GM19324 (cell line): ENCODE data around the gene CEBPZ.

Source experiments
- ATAC-seq: cut with Tn5 transposase; IDR thresholded peaks from one replicate; pipeline ENCODE4 v1.9.1; 2021; ENCODE audit warnings: mild to moderate bottlenecking, moderate library complexity; ENCODE audit not compliant: unreplicated experiment, low FRiP score

CEBPZ gene, protein sequence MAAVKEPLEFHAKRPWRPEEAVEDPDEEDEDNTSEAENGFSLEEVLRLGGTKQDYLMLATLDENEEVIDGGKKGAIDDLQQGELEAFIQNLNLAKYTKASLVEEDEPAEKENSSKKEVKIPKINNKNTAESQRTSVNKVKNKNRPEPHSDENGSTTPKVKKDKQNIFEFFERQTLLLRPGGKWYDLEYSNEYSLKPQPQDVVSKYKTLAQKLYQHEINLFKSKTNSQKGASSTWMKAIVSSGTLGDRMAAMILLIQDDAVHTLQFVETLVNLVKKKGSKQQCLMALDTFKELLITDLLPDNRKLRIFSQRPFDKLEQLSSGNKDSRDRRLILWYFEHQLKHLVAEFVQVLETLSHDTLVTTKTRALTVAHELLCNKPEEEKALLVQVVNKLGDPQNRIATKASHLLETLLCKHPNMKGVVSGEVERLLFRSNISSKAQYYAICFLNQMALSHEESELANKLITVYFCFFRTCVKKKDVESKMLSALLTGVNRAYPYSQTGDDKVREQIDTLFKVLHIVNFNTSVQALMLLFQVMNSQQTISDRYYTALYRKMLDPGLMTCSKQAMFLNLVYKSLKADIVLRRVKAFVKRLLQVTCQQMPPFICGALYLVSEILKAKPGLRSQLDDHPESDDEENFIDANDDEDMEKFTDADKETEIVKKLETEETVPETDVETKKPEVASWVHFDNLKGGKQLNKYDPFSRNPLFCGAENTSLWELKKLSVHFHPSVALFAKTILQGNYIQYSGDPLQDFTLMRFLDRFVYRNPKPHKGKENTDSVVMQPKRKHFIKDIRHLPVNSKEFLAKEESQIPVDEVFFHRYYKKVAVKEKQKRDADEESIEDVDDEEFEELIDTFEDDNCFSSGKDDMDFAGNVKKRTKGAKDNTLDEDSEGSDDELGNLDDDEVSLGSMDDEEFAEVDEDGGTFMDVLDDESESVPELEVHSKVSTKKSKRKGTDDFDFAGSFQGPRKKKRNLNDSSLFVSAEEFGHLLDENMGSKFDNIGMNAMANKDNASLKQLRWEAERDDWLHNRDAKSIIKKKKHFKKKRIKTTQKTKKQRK

DNA sequence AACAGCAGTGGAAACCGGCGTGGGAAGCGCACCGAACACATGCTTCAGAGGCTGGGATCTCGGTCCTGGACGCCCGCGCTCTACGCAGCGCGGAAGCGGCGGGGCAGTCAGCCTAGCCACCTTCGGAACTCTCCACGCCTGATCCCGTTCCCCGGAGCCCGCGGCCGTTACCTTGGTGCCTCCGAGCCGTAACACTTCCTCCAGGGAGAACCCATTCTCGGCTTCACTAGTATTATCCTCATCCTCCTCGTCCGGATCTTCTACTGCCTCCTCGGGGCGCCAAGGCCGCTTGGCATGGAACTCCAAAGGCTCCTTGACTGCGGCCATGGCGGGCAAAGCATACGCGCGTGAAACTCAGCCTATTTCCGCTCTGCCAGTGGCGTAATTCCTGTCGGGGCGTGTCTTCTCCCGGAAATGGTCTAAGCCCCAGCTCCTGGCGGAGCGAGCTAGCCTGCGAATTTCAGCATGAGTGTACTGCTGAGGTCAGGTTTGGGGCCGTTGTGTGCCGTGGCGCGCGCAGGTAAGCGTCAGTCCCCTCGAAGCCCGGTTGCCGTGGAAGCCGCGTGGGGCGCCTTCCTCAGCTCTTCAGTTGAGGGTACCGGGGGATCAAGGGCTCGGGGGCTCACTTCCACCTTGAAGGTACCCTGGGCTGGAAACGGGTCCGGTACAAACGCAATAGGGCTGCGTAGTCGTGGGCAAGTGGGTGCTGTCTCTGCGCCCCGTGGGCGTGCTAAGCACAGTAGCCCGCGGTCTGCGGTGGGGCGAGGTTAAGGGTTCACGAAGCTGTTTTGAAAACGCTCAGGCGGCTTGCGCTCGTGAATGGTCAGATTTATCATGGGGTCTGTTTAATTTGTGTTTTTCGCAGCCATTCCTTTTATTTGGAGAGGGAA lies at the start of gene CEBPZ, which contains the start of gene NDUFAF7:
Gene CEBPZ, minus strand, starts transcription at position 356 of the 890 bp plus-strand sequence. Its CDS starts 29 bp downstream, at position 327.
Gene NDUFAF7, plus strand, starts transcription at position 418 of the 890 bp plus-strand sequence. Its CDS starts 48 bp downstream, at position 466.
- peak; percentile 98 for ATAC-seq

DNA sequence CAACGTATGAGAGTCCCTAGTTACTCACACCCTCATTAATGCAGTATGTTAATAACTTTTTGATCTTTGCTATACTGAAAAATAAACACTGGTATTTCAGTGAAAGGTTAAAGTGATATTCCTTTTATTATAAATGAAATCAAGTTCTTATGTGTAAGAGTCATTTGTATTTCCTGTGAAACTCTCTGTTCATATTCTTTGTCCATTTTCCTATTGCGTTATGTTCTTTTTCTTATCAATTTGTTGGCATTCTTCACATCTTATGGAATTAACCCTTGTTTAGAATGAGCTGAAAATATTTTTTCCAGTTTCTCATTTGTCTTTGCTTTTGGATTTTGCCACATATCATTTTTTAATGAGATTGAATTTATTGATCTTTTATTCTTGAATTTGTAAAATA lies 44.9 kb upstream of the CEBPZ start:
- no peak for ATAC-seq

DNA sequence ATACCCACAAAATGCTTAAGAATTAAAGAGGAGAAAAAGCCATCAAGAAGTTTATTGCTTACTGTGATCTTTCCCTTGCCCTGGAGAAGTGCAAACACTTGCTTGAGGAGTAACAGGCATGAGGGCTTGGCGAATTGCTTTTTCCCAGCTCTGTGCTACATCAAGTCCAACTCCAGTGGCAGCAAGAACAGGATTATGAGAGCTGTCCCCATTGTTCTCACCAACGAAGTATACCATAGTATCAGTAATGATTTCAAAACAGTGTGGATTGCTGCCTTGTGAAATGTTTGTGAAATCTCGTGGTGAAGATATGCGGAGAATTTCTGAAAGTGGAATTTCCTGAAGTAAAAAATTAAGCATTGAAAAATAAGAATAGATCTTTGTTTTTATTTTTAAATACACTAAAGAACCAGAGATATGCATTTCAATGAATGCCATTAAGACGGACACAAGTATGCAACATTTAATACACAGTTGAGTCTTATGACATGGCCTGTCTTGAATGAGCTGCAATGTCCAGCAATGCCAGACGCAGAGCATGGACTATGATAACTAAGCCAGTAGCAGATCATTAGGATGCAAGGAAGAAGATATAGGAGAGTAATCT lies 43.1 kb upstream of the CEBPZ start:
- ATAC-seq: no peak

DNA sequence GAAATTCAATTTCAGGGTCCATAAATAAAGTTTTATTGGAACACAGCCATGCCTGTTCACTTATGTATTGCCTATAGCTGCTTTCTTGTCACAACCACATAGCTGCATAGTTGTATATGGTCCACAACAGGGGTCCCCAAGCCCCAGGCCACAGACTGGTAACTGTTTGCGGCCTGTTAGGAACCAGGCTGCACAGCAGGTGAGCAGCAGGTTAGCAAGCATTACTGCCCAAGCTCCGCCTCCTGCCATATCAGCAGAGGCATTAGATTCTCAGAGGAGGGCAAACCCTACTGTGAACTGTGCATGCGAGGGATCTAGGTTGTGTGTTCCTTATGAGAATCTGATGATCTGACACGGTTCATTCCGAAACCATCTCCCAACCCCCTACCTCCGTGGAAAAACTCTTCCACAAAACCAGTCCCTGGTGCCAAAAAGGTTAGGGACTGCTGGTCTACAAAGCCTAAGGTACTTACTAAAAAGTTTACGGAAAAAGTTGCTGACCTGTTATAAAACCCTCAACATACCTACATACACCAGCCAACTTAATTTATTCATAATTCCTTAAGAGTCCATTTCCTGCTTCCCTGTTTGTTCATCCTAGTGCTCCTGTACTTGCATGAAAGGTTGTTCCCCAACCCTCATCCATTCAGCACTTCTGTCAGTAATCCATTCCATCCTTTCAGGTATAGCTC lies 40.1 kb upstream of the CEBPZ start:
- no peak for ATAC-seq

DNA sequence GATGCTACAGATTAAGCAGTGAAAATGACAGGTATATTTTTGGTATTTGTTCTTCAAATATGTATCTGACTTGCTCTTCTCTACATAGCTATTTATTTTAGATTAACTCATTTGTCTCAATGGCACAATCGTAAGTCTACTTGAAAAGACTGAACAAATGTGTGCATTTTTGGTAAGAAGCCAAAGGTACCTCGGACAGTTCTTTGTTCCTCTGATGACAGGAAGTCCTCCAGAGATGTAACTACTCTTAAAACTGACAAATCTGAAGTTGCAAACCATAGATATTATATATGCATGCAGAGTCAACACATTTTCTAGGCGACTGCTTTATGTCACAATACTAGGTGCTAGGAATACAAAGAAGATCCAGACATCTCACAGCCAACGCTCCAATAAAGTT lies 36.7 kb upstream of the CEBPZ start:
- no peak for ATAC-seq

DNA sequence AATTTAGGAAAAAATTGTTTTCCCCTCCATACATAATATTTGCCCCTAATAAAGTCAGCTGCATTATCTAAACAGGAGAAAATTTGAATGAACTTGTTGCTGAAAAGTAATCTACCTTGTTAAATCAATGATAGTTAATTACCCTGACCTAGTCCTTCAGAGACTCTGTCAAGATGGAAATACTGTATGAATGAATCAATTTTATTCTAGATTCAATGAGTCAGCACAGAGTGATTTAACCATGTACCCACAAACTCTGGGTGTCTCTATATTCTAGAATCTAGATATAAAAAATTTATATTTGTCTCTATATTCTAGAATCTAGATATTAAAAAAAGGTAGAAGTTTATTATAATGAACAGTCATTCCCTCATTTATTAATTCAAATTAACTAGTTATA lies 36.3 kb upstream of the CEBPZ start:
- ATAC-seq: no peak

DNA sequence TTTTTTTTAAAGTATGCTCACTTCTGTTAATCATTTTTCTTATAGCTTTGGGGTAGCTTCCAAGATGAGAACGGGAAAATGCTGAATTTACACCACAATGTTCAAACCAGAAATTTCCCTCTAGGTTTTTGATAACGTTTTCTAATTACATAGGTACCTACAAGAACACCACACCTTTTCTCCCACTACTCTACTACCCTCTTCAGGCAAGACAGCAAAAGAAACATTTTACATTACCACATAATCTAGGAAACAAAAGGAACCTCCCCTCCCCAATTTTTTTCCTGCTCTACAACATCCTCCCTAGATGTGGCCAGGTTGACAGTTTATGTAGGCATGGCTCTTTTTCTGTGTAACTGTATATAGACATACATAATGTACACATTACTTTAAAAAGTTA lies 32.4 kb upstream of the CEBPZ start:
- ATAC-seq: no peak

DNA sequence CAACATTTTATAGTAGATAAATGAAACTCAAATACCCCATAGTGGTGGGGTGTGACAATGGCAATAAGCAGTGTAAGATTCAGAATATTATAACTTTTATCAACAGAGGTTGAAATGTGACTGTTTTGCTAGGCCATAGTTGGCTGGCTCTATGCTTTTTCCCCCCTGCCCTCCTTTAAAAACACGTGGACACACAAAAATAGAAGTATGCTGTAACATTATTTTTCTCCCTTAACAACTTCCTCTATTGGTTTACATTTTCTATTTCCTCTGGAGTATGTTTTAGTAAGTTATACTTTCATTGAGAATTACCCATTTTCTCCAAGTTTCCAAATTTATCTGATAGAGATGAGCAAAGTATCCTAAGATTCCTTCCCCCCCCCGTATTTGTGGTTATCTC lies 31.1 kb upstream of the CEBPZ start:
- no peak for ATAC-seq

DNA sequence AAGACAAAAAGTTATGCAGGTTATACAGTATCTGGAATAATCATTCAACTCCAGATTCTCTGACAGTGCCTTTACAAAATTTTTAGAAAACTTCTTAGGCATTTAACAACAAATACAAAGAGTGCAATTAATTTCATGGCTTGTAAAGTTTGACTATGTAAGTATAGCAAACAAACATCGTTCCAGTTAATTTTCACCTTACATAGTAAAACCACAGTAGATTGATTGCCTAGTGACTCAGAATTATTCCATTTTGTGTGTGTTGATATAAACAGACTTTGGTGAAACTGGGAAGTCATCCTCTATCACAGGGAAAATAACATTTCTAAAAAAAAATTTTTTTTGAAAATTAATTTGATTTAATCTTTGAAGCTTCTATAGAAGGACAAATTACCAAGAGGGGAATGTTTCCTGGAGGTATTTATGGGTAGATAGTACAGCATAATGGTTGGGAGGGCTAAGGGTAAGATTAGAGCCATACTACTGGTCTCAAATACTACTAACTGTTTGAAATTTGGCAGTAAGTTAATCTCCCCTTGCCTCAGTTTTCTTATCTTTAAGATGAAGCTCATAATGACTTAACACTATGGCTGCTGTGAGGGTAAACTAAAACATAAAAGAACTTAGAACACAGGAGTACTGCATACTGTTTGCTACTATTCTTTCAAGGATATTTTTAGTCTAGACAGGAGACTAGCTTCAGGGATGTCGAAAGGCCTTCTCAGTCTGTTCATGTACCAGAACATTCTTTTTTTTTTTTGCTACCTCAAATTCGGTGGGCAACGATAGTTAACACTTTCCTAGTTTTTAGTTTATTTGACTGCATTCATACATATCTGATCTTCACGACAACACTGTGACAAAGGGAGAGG lies 19.7 kb upstream of the CEBPZ start:
- no peak for ATAC-seq

DNA sequence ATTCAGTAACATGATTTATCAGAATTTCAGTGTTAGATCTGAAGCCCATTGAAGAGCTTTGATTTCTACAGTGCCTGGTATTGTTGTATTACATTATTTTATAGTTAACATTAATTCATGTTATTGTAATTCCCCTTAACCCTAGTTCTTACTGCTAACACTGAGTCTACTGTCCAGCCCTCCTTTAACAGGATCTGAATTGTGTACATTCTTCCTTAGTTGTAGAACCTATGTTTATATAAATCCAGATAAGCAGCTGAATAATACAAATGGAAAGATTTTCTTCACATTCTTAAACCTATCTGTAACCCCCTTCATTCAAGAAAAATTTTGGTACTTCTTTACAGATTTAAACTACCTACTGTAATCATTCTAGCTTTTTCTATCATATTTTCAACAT lies 14.8 kb upstream of the CEBPZ start:
- ATAC-seq: no peak

DNA sequence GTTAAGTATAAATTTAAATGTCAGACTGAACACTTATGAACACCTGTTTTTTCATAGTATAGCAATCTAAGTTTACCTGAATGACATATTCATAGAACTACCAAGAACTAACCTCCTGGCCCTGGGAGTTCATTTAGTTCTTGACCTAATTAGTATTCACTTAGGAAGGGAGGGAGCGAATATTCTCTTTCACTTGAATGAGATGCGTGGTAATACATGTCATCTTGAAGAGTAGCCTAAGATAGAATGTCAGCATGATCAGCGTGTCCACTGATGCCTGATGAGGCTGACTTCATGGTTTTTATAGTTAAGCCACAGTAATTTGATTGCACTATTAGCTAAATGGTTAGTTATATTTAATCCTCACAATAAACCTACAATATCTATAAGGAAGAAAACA lies 13.4 kb upstream of the CEBPZ start:
- no peak for ATAC-seq

DNA sequence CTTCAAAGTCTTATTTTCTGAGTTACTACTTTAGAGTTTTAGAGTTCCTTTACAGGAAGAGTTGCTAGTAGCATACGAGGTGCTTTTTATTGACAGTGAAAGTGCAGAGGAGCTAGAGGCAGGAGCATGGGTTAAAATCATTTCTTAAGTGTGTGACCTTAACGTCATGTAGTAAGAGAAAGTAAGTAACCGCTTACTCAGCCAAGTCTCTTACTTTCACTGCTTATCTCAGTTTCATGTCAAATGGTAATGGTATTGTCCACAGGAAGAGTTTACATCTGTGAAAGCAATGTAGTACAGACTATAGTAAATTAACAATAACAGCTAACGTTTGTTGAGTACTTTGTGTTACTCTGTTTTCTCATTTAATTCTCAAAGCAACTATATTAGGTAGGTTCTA lies 12.6 kb upstream of the CEBPZ start:
- no peak for ATAC-seq

DNA sequence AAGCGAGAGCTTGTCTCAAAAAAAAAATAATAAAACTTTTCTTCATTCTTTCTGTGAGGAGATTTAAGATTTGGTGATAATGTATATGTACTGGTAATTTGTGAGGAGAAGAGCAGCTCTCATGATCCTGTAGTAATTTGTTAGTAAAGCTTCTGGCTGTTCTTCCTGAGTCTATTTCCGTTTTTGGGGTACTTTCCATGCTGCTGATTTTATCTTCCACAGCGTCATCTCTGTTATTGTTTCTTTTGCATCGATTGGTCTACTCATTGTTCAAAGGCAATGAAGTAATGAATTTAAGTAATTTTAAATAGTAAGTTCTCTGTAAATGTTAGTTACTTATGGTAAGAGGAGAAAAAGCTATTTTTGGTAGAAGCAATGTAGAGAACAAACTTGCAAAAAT lies 12.0 kb upstream of the CEBPZ start:
- ATAC-seq: no peak

DNA sequence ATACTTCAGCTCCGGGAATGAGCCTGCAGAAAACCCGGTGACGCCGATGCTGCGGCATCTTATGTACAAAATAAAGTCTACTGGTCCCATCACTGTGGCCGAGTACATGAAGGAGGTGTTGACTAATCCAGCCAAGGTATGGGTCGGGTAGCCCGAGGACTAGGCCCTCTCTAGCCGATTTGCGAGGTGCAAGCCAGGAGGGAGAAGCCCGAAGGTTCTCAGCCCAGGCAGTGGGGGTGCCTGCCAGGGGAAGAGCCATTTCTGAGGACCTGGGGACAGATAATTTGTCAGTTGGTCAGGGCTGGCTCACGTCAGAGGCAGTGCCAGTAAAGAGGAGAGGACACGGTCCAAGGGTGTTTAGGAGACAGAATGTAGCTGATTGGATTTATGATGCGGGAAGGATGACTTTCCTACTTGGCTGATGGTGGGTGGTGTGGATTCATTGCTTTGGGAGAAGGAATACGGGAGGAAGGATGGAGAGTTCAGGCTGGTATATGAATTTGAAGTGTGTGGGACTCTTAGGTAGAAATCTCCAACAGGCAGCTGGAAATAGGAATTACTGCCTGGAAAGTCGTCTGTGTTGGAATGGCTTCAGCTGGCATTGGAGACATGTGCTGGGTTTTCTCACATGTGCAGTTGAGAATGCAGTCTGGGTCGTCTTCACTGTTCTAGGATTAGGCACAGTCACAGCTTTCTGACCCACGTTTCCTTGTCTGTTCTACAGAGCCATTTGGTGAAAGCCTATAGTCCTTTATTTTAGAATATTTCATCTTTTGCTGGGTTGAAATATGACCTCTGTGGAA lies 936 bp upstream of the CEBPZ start:
- no peak for ATAC-seq

DNA sequence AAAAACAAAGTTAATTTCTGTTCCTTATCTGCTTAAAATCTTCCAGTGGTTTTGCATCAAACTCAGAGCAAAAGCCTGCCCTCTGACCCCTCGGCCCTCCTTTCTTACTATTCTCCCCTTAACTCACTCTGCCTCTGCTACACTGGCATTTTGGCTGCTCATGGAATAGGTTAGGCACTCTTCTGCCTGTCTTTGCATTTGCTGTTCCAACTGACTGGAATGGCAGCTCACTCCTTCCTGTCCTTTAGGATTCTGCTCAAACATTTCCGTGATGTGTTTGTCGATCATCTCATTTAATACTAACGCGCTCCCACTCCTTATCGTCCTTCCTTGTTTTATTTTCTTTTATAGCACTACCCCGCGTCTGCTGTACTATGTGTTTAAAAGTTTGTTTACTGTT lies 815 bp downstream of the CEBPZ start:
- no peak for ATAC-seq

DNA sequence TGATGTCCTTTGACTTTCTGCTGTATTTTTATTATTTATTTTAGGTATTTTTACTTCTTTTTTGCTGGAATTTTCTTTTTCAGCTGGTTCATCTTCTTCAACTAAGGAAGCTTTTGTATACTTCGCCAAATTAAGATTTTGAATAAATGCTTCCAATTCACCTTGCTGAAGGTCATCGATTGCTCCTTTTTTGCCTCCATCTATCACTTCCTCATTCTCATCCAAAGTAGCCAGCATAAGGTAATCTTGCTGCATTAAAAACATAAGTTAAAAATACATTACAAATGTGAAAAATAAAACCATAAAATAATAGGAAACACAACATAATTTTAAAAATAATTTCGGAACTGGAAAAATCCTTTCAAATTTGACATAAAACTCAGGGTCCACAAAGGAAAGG lies 2.6 kb downstream of the CEBPZ start:
- no peak for ATAC-seq

DNA sequence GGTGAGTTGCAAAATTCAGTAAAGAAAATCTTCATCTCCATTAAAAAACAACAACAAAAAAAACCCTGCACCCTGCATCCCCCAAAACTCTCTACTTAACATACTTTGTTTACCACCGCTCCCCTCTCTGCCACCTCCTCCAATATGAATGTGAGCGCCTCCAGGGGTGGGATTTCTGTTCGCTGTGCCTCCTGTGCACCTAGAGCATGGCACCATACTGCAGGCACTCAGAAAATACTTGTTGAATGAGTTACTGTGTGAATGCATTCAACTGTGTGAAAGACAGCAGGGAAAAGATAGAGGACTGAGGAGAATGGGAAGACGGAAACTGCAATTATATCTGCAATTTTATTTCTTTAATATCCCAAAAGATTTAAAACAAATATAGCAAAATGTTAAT lies 4.5 kb downstream of the CEBPZ start:
- no peak for ATAC-seq
